Gastrocnemius medialis (tissue), 4 donors: ENCODE results near the gene CCND2. TPM values are rescaled to one million over a fixed set of nuclear protein-coding genes. Genes with fewer than 3 reads are reported as not detected.

Experiments
- ATAC-seq, 2 donors: fragments of 150-250 bp; one replicate each; pipeline ENCODE4 v1.9.1; 2016
- DNase-seq, 2 donors: peaks; one replicate each; pipeline ENCODE4 v3.0.0-alpha.2; 2019
- H3K27ac ChIP-seq, 4 donors: fragments of 200-600 bp; sonication (generic); 1 replicate in 1 of 4; 2 replicates in 3 of 4; pipeline ENCODE4 v1.5.1; 2016 to 2018; ENCODE audit warnings: mild to moderate bottlenecking in 2 of 4, moderate library complexity in 1 of 4
- H3K27me3 ChIP-seq, 3 donors: fragments of 200-600 bp; sonication (generic) in 2 of 3; 1 replicate in 1 of 3; 2 replicates in 2 of 3; pipeline versions ENCODE4 v1.5.1 to v1.6.0; 2016 to 2019; ENCODE audit warnings: mild to moderate bottlenecking in 1 of 3, moderate library complexity in 1 of 3
- H3K36me3 ChIP-seq, 2 donors: fragments of 200-600 bp; sonication (generic) in 1 of 2; one replicate each; pipeline ENCODE4 v1.5.1; 2017 to 2018
- H3K4me1 ChIP-seq, 2 donors: fragments of 200-600 bp; sonication (generic) in 1 of 2; one replicate each; pipeline ENCODE4 v1.5.1; 2016 to 2017; ENCODE audit warnings: mild to moderate bottlenecking in 2 of 2
- H3K4me3 ChIP-seq, 4 donors: fragments of 200-600 bp; sonication (generic) in 3 of 4; 1 replicate in 1 of 4; 2 replicates in 3 of 4; pipeline ENCODE4 v1.5.1; 2016 to 2019; ENCODE audit warnings: mild to moderate bottlenecking in 2 of 4
- H3K9me3 ChIP-seq, 3 donors: fragments of 200-600 bp; sonication (generic) in 2 of 3; 1 replicate in 1 of 3; 2 replicates in 2 of 3; pipeline ENCODE4 v1.5.1; 2016 to 2019
- POLR2A ChIP-seq, 2 donors: fragments of 450-650 bp; IDR thresholded peaks; one replicate each; pipeline ENCODE4 v1.6.1; 2017; ENCODE audit warnings: antibody characterized with exemption in 2 of 2, mild to moderate bottlenecking in 2 of 2, moderate library complexity in 2 of 2
- in situ Hi-C, 4 donors: fragments of 200-750 bp; cut with MboI; loops; one replicate each; pipeline versions ENCODE4 v1.15.0 to v1.8.0; 2017; ENCODE audit warnings: low sequenced_read_pairs in 4 of 4
- intact Hi-C: fragments of 100-400 bp; cut with DNase I; formaldehyde crosslinking; loops from one replicate; pipeline ENCODE4 v1.15.1; 2023; ENCODE audit warnings: low total_unique reads
- total RNA-seq, 4 donors: library from RNA; depleted of rRNA; stranded (reverse); fragments of >200 nt; gene quantifications; one replicate each; pipeline versions ENCODE4 v1.1.0 to v1.2.3, GENCODE V29; 2016
- TF ChIP-seq, protein P1 (sequence below), 5 experiments: fragments of 450-650 bp in 3 of 5; fragments of 200-600 bp in 2 of 5; sonication (generic) in 2 of 5; IDR thresholded peaks in 4 of 5; conservative IDR thresholded peaks in 1 of 5; 1 replicate in 4 of 5; 2 replicates in 1 of 5; pipeline ENCODE4 v1.5.1; 2016 to 2019; ENCODE audit warnings: antibody characterized with exemption in 5 of 5, mild to moderate bottlenecking in 3 of 5, moderate library complexity in 3 of 5

The CCND2 gene
- total RNA-seq, 4 donors from 2014 or later = 2.7 to 5.6 (median 3.2) TPM

DNA sequence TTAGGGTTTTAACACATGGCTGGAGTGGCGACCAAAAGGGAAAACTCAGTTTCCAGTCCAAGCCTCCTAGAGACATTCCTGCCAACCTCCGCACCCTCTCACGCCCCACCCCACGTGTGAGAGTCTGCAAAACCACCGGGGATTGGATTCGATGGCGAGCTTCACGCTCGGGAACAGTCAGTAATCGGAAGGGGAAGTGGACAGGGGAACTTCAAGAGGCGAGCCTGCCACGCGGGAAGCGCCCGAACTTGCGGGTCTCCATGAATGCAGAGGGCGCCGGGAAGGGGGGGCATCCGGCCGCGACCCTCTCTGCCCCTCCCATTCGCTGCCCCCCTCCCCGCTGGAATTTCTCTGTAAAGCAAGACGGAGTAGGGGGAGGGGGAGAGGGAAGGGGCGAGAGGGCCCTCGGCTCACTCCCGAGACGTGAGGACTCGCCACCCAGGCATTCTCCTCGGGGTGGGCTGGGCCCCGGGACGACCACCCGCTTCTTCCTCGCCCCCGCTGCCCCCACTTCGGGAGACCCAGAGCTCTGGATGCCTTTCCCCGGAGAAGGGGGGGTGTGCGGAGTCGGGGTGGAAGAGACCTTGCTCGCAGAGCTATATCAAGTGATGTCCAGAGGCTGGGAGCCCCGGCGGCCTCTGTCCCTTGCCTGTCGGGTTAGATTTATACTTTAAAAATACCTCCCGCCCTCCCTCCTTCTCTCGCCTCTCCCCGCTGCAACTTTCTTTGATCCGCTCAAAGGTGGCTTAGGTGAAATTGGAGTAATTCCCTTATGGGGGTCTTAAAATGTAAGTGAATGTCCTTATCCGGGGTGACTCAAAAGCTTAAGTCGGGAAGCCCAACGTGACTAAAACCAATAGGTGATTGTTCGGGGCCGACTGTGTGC, 2.5 kb upstream of the CCND2 start:
- Histone ChIP-seq H3K4me3 (peak overlapping the region; percentile 57 to 70 (median 62)), H3K27me3 (peaks cover 89 to 98% (median 96%) of the 10 kb centered on the region in 3 donors), H3K36me3 (no peaks in the 10 kb centered on the region), H3K27ac (peak overlapping the region; percentile 8 to 62 (median 36)), H3K4me1 (peaks cover 27 to 47% of the 10 kb centered on the region in 2 donors), H3K9me3 (no peaks in the 10 kb centered on the region)
- peak in 1 of 2 donors; percentile 14 for TF ChIP-seq POLR2A (IDR thresholded peaks at IDR 0.05)
- TF ChIP-seq, protein P1, sequence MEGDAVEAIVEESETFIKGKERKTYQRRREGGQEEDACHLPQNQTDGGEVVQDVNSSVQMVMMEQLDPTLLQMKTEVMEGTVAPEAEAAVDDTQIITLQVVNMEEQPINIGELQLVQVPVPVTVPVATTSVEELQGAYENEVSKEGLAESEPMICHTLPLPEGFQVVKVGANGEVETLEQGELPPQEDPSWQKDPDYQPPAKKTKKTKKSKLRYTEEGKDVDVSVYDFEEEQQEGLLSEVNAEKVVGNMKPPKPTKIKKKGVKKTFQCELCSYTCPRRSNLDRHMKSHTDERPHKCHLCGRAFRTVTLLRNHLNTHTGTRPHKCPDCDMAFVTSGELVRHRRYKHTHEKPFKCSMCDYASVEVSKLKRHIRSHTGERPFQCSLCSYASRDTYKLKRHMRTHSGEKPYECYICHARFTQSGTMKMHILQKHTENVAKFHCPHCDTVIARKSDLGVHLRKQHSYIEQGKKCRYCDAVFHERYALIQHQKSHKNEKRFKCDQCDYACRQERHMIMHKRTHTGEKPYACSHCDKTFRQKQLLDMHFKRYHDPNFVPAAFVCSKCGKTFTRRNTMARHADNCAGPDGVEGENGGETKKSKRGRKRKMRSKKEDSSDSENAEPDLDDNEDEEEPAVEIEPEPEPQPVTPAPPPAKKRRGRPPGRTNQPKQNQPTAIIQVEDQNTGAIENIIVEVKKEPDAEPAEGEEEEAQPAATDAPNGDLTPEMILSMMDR (IDR thresholded peaks at IDR 0.05 in 4 of 5, conservative IDR thresholded peaks at IDR 0.05 in 1 of 5) = no peak
- in situ Hi-C loops (loop anchor here in 3 of 4 donors (10.0 kb wide), 3 partner anchors 156 to 376 kb away; no protein-coding TSS in a partner anchor), intact Hi-C loops (loop anchor here (10.0 kb wide), 1 partner anchor 276 kb away; no protein-coding TSS in a partner anchor)
- peak in 1 of 2 donors; percentile 38 for DNase-seq
- ATAC-seq = no peak

DNA sequence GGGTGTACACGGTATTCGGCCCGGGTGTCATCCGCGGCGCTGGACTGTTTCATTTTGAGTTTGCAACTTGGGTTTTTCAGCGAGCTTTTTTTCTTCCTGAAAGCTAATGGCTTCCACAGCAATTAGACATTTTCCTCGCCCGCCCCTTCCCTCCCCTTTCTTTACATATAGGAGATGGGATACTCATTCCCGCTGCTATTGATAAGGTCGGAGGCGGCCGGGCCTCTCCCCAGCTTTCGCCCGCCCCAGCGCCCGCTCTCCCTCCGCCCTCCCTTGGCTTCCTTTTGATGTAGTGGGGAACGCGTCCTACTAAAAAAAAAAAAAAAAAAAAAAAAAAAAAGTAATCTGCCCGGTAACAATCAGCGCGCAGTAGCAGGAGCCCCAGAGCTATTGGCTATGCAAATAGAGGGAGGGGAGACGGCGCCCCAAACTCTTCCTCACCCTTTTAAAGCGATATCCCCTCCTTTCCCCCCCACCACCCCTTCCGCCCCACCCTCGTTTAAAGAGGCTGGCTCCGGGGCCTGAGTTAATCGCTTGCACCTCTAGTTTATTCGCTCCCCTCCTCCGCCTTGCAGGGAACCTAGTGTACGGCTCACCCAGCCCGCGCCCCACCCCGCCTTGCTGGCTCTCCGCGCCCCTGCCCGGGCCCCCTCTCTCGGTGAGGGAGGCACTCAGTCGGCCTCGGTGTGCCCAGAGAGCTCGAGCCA, 1.7 kb upstream of the CCND2 start:
- Histone ChIP-seq H3K4me3 (peak overlapping the region; percentile 57 to 70 (median 62)), H3K27me3 (peaks cover 91 to 97% (median 96%) of the 10 kb centered on the region in 3 donors), H3K4me1 (peaks cover 32 to 48% of the 10 kb centered on the region in 2 donors), H3K9me3 (no peaks in the 10 kb centered on the region), H3K27ac (peak overlapping the region; percentile 19 to 62 (median 50)), H3K36me3 (no peaks in the 10 kb centered on the region)
- DNase-seq (peak; percentile 55), ATAC-seq (peak; percentile 26 to 40)
- TF ChIP-seq POLR2A (IDR thresholded peaks at IDR 0.05) = peak; percentile 30 to 45
- TF ChIP-seq, protein P1 (IDR thresholded peaks at IDR 0.05 in 4 of 5, conservative IDR thresholded peaks at IDR 0.05 in 1 of 5) = no peak
- in situ Hi-C loops (loop anchor here in 3 of 4 donors (10.0 kb wide), 3 partner anchors 157 to 377 kb away; no protein-coding TSS in a partner anchor), intact Hi-C loops (loop anchor here (10.0 kb wide), 1 partner anchor 277 kb away; no protein-coding TSS in a partner anchor)

DNA sequence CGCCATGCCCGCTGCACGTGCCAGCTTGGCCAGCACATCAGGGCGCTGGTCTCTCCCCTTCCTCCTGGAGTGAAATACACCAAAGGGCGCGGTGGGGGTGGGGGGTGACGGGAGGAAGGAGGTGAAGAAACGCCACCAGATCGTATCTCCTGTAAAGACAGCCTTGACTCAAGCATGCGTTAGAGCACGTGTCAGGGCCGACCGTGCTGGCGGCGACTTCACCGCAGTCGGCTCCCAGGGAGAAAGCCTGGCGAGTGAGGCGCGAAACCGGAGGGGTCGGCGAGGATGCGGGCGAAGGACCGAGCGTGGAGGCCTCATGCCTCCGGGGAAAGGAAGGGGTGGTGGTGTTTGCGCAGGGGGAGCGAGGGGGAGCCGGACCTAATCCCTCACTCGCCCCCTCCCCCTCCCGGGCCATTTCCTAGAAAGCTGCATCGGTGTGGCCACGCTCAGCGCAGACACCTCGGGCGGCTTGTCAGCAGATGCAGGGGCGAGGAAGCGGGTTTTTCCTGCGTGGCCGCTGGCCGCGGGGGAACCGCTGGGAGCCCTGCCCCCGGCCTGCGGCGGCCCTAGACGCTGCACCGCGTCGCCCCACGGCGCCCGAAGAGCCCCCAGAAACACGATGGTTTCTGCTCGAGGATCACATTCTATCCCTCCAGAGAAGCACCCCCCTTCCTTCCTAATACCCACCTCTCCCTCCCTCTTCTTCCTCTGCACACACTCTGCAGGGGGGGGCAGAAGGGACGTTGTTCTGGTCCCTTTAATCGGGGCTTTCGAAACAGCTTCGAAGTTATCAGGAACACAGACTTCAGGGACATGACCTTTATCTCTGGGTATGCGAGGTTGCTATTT, 914 bp upstream of the CCND2 start:
- intact Hi-C loops = loop anchor here (10.0 kb wide), 1 partner anchor 278 kb away; no protein-coding TSS in a partner anchor
- H3K4me3 ChIP-seq = peak overlapping the region; percentile 57 to 70 (median 62)
- no peaks in the 10 kb centered on the region for H3K36me3 ChIP-seq
- TF ChIP-seq, protein P1 (IDR thresholded peaks at IDR 0.05 in 4 of 5, conservative IDR thresholded peaks at IDR 0.05 in 1 of 5) = no peak
- TF ChIP-seq POLR2A (IDR thresholded peaks at IDR 0.05) = no peak
- H3K27me3 ChIP-seq = peaks cover 83 to 89% (median 88%) of the 10 kb centered on the region in 3 donors
- no peak for ATAC-seq
- peaks cover 32 to 51% of the 10 kb centered on the region in 2 donors for H3K4me1 ChIP-seq
- DNase-seq = no peak
- peak overlapping the region; percentile 19 to 56 (median 50) for H3K27ac ChIP-seq
- in situ Hi-C loops = loop anchor here in 3 of 4 donors (10.0 kb wide), 3 partner anchors 158 to 378 kb away; no protein-coding TSS in a partner anchor
- H3K9me3 ChIP-seq = no peaks in the 10 kb centered on the region

DNA sequence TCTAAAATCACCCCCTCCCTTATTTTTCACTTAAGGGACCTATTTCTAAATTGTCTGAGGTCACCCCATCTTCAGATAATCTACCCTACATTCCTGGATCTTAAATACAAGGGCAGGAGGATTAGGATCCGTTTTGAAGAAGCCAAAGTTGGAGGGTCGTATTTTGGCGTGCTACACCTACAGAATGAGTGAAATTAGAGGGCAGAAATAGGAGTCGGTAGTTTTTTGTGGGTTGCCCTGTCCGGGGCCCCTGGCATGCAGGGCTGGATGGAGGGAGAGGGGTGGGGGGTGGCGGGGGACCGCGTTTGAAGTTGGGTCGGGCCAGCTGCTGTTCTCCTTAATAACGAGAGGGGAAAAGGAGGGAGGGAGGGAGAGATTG, 300 bp upstream of the CCND2 start:
- peak overlapping the region; percentile 57 to 70 (median 62) for H3K4me3 ChIP-seq
- DNase-seq (no peak), ATAC-seq (no peak)
- in situ Hi-C loops = loop anchor here in 3 of 4 donors (10.0 kb wide), 3 partner anchors 158 to 378 kb away; no protein-coding TSS in a partner anchor
- no peak overlapping the region for H3K27ac ChIP-seq
- peaks cover 77 to 83% (median 82%) of the 10 kb centered on the region in 3 donors for H3K27me3 ChIP-seq
- no peak for TF ChIP-seq POLR2A (IDR thresholded peaks at IDR 0.05)
- TF ChIP-seq, protein P1 (IDR thresholded peaks at IDR 0.05 in 4 of 5, conservative IDR thresholded peaks at IDR 0.05 in 1 of 5) = no peak
- H3K36me3 ChIP-seq = no peaks in the 10 kb centered on the region
- intact Hi-C loops = loop anchor here (10.0 kb wide), 1 partner anchor 278 kb away; no protein-coding TSS in a partner anchor
- H3K9me3 ChIP-seq = no peaks in the 10 kb centered on the region
- peaks cover 33 to 51% of the 10 kb centered on the region in 2 donors for H3K4me1 ChIP-seq
